Fibroblast of skin of right biceps (primary cell): Measurements from ENCODE around the gene FTSJ1.
"Not testable (repeated sequence)": the region's sequence is repeated elsewhere in the genome, so short reads cannot be mapped to it uniquely, and the experiment has no call there.

Experiments used
- DNase-seq: peaks from one replicate; pipeline ENCODE4 v3.0.0-alpha.2; 2013

FTSJ1 gene

GRCh38 chrX:48475774-48476577 is at the start of gene FTSJ1:
Gene FTSJ1 (plus strand): TSS chrX:48476199. CDS start chrX:48478048, 1,849 bp downstream.
- DNase-seq: peak; percentile 92

- not testable (repeated sequence) for DNase-seq
These were observed 48.8 kb upstream of the FTSJ1 start for GRCh38 chrX:48427027-48427716.

GRCh38 chrX:48429606-48430005 is 46.4 kb upstream of the FTSJ1 start:
- not testable (repeated sequence) for DNase-seq

GRCh38 chrX:48430166-48430565 is 45.8 kb upstream of the FTSJ1 start:
- DNase-seq: not testable (repeated sequence)

- DNase-seq: not testable (repeated sequence)
These were observed 42.3 kb upstream of the FTSJ1 start for GRCh38 chrX:48433713-48434112.

- not testable (repeated sequence) for DNase-seq
These were observed 28.8 kb upstream of the FTSJ1 start for GRCh38 chrX:48447201-48447600.

- DNase-seq: no peak
These were observed 25.9 kb upstream of the FTSJ1 start for GRCh38 chrX:48450076-48450475.

- no peak for DNase-seq
These were observed 24.3 kb upstream of the FTSJ1 start for GRCh38 chrX:48451708-48452107.

GRCh38 chrX:48456628-48457331 is 19.2 kb upstream of the FTSJ1 start:
- DNase-seq: no peak

GRCh38 chrX:48458711-48459110 is 17.3 kb upstream of the FTSJ1 start:
- DNase-seq: no peak

- DNase-seq: no peak
These were observed 16.5 kb upstream of the FTSJ1 start for GRCh38 chrX:48459483-48459882.

GRCh38 chrX:48460031-48460430 is 16.0 kb upstream of the FTSJ1 start:
- DNase-seq: no peak

- no peak for DNase-seq
These were observed 15.4 kb upstream of the FTSJ1 start for GRCh38 chrX:48460606-48461005.

- no peak for DNase-seq
These were observed 14.2 kb upstream of the FTSJ1 start for GRCh38 chrX:48461830-48462229.

GRCh38 chrX:48465336-48465933 is 10.6 kb upstream of the FTSJ1 start:
- peak; percentile 94 for DNase-seq

GRCh38 chrX:48466696-48467095 is 9.3 kb upstream of the FTSJ1 start:
- DNase-seq: no peak

- no peak for DNase-seq
These were observed 8.7 kb upstream of the FTSJ1 start for GRCh38 chrX:48467281-48467761.

GRCh38 chrX:48468247-48468671 is 7.7 kb upstream of the FTSJ1 start:
- no peak for DNase-seq

- no peak for DNase-seq
These were observed 7.0 kb upstream of the FTSJ1 start for GRCh38 chrX:48468693-48469691.

GRCh38 chrX:48470110-48470832 is 5.7 kb upstream of the FTSJ1 start, which contains the start of gene SLC38A5:
Gene SLC38A5 (minus strand): TSS chrX:48470260. CDS start chrX:48467924, 2,336 bp downstream.
- no peak for DNase-seq

- DNase-seq: no peak
These were observed 5.2 kb upstream of the FTSJ1 start for GRCh38 chrX:48470833-48471118.
